Left renal cortex interstitium (tissue), 4 donors: ENCODE measurements around the gene BNIP2. TPM values are rescaled to one million over a fixed set of nuclear protein-coding genes. Genes with fewer than 3 reads are reported as not detected.
"Not testable (repeated sequence)": the region's sequence is repeated elsewhere in the genome, so short reads cannot be mapped to it uniquely, and the experiment has no call there.

ENCODE experiments used
- DNase-seq, 4 donors: peaks; one replicate each; pipeline ENCODE4 v3.0.0-alpha.2; 2013; ENCODE audit warnings: low read depth in 4 of 4, low spot score in 2 of 4, missing footprints in 1 of 4
- polyA plus RNA-seq, 4 donors: library from polyadenylated mRNA; unstranded; fragments of 120-200 nt; gene quantifications; one replicate each; pipeline ENCODE4 v1.2.1, GENCODE V29; 2013; ENCODE audit not compliant: insufficient read length in 4 of 4

BNIP2 gene
- polyA plus RNA-seq, 4 donors, result 59.3 to 89.2 (median 70.6) TPM

DNA sequence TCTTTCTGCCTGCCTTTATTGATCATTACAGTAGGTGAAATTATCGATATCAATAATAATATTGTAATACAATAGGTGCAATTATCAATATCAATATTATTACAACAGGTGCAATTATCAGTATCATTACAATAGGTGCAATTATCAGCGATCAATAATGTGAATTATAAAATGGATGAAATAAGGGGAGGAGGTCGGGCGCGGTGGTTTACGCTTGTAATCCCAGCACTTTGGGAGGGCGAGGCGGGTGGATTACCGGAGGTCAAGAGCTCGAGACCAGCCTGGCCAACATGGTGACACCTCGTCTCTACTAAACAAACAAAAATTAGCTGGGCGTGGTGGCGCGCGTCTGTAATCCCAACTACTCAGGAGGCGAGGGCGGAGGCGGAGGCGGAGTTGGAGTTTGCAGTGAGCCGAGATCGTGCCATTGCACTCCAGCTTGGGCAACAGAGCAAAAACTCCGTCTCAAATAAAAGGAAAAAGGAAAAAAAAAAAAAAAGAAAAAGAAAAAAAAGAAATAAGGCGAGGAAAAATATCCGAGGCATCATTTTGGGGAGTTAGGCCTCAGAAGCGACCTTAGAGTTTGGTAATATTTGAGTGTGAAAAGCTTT lies 611 bp upstream of the BNIP2 start:
- peak in 2 of 4 donors; percentile 14 to 27 for DNase-seq

DNA sequence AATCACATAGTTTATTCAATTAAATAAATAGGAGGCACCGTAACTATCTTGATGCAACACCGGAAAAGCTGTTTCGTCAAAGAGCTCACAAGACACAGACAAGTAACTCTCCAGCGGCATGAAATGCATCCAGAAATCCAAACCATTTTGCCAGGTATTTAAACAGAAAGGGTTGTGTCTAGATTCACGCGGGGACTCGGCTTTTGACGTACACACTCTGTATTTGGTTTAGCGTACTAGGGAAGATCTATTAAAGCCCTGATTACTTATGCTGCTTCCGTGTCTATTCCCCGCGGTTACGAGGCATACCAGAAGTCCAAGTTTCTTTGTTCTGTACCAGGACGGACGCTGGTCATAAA lies 718 bp downstream of the BNIP2 start:
- peak in 3 of 4 donors; percentile 29 to 59 (median 32) for DNase-seq

DNA sequence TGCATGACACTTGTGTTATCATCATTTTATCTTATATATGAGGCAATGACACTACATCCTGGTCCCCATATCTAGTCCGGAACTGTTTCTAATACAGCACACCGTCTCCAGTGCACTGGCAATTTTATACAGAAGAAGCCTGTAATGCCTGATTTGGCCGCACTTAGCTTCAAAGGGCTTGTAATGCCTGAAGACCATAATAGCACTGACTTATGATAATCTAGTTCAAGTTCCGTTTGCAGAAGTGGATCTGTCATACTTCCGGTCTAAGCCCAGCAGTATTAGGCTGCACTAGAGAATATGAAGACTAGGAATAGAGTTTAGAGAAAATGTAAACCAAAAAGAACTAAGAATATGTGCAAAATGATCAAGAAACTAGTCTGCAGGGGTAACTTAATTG lies 1.3 kb downstream of the BNIP2 start:
- DNase-seq, result no peak

GRCh38 chr15:59686389-59686788 lies 2.7 kb downstream of the BNIP2 start:
- DNase-seq, result no peak

- DNase-seq, result no peak
These were observed 3.3 kb downstream of the BNIP2 start for GRCh38 chr15:59685737-59686297.

- DNase-seq, result no peak
These were observed 8.2 kb downstream of the BNIP2 start for GRCh38 chr15:59680870-59681269.

DNA sequence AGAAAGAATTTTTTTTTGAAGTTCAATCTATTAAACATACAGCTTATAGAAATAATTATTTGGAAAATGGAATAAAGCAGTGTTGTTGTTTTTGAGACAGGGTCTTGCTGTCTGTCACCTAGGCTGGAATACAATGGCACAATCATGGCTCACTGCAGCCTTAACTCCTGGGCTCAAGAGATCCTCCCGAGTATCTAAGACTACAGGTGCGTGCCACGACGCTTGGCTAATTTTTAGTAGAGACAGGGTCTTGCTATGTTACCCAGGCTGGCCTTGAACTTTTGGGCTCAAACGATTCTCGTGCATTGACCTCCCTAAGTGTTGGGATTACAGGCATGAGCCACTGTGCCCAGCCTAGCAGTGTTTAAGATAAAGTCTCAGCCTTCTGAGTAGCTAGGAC lies 8.8 kb downstream of the BNIP2 start:
- DNase-seq, result no peak

GRCh38 chr15:59678620-59679019 lies 10.5 kb downstream of the BNIP2 start:
- DNase-seq, result no peak

GRCh38 chr15:59678172-59678571 lies 10.9 kb downstream of the BNIP2 start:
- no peak for DNase-seq

GRCh38 chr15:59676565-59676964 lies 12.6 kb downstream of the BNIP2 start:
- DNase-seq, result no peak

GRCh38 chr15:59674361-59674877 lies 14.7 kb downstream of the BNIP2 start:
- no peak for DNase-seq

- no peak for DNase-seq
These were observed 20.6 kb downstream of the BNIP2 start for GRCh38 chr15:59668556-59668955.

DNA sequence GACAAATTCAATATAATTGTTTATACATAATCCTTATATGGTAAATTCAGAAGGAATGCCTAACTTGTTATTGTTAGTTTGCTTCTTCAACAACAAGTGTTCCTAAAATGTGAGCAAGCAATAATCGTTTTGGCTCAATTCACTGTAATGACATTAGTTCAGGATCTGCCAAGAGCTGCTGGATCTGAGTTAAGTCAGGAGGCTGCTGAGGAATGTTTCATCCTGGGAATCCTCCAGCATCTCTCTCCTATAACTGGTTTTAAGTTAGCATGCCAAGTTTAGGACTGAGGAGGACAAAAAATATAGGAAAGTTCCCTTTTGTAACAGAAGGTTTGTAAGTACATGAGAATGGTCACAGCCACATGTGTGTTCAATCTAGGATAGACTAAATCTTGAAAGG lies 26.9 kb downstream of the BNIP2 start:
- no peak for DNase-seq

GRCh38 chr15:59659366-59659765 lies 29.8 kb downstream of the BNIP2 start:
- DNase-seq, result no peak

- DNase-seq, result no peak
These were observed 31.4 kb downstream of the BNIP2 start for GRCh38 chr15:59657635-59658125.

DNA sequence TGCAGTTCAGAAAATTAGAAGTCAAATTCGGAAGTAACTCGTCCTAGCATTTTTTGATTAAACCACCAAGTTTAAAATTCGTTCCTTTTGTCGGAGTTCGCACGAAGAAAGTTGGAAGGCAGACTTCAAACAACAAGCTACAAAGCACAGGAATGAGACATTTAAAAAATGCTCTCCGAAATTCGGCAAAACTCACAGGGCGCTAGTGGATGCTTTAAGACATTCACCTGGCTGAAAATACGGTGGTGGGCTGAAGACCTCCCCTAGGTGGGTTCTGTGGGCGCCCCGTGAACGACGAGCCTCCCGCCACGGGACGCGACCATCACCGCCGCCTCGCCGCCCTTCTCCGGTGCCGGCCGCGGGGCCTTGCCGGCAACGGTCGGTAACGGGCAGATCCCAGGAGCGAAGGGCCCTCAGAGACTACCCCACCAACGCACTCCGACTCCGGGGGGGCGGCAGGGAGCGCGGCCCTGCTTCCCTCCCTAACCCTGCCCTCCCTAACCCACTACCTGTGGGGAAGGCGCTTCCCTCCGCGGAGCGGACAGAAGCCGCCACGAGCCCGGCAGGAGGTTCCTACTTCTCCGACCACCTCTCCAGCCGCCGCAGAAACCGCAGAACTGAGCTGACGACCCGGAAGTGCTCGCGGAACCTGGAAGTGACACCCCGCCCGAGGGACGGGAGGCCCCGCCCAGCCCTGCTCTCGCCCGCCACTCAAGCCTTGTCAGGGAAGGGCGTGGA lies 32.1 kb downstream of the BNIP2 start, which contains the start of gene GTF2A2:
GTF2A2 (minus strand) TSS at position 619 of the 738 bp plus-strand sequence. CDS start 5,238 bp downstream, outside the sequence.
- DNase-seq, result peak; percentile 66 to 88 (median 84)

DNA sequence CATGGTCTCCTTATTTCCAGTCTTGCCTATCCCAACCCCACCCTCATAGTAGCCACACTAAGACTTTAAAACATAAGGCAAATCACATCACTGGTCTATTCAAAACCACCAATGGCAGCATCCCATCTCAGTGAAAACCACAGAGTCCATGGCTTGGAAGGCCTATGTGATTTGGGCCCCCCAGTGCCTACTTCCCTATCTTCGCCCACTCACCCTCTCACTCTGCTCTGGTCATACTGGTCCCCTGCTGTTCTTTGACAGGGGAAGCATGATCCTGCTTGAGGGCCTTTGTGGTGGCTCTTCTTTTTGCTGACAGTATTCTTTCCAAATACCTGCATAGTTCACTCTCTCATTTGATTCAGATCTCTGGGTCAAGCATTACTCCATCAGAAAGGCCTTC lies 35.1 kb downstream of the BNIP2 start:
- DNase-seq, result no peak

DNA sequence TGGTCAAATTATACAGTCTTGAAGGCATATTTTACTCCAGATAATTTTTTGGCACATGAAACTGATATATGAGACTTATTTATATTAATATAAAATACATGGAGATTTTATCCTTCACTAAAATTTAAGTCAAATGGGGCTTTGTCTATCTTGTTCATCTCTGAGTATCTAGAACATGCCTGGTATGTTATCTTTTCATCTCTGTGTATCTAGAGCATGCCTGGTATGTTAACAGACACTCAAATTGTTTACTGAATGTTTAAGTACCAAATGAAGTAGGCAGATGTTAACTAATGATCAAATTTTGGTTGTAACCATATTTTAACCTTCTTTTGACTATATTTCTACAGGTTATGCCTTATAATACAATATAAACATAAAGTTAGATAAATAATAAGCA lies 39.5 kb downstream of the BNIP2 start:
- DNase-seq, result no peak

DNA sequence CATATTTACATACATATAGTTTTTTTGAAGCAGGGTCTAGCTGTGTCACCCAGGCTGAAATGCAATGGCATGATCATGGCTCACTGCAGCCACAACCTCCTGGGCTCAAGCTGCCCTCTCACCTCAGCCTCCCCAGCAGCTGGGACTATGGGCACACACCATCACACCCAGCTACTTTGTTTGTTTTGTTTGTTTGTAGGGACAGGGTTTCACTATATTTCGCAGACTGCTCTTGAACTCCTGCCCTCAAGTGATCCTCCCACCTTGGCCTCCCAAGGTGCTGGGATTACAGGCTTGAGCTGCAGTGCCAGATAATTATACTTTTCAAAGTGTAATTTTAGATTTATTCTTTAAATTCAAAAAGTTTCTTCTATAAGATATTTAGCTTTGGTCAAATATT lies 42.0 kb downstream of the BNIP2 start:
- DNase-seq, result no peak

DNA sequence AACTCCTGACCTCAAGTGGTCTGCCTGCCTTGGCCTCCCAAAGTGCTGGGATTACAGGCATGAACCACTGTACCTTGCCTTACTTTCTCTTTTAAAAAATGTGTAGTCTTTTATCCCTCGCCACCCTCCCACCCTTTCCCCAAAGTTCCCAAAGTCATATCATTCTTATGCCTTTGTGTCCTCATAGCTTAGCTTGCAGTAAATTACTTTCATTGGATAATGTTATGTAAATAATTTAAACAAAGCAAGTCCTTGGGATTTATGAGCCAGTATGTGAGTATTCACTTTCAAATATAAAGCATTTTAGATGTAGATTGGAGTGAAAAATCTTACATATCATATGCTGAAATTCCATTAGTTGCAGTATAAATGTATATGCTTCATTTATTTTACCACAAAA lies 42.8 kb downstream of the BNIP2 start:
- no peak for DNase-seq

DNA sequence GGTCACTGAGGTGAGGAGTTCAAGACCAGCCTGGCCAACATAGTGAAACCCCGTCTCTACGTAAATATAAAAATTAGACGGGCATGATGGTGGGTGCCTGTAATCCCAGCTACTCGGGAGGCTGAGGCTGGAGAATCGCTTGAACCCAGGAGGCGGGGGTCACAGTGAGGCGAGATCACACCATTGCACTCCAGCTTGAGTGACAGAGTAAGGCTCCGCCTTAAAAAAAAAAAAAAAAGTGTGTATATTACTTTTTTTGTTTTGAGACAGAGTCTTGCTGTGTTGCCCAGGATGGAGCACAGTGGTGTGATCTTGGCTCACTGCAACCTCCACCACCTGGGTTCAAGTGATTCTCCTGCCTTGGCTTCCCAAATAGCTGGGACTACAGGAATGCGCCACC lies 43.3 kb downstream of the BNIP2 start:
- not testable (repeated sequence) for DNase-seq

DNA sequence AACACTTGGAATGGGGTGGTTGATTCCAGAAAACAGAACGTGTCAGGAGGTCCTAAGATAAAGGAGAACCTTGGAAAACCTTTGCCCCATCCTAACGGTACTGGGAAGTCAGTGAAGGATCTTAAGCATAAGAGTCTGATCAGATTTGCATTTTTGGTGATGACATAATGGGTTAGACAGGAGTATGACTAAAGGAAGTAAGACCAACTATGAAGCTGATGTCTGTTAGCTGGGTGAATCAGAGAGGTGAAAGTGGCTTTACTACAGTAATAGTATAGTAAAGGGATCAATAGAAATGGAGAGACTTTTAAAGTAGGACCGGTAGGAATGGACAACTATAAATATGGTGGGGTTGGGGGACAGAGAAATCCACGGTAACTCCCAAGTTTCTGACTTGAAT lies 44.4 kb downstream of the BNIP2 start:
- DNase-seq, result no peak
